Aorta (tissue), 5 donors: ENCODE measurements around the gene HOXB7. TPM values are rescaled to one million over a fixed set of nuclear protein-coding genes. Genes with fewer than 3 reads are reported as not detected.

Experiments used
- ATAC-seq: fragments of 200-7000 bp; cut with Tn5 transposase; one replicate; pipeline ENCODE4 v1.9.1; 2022; ENCODE audit warnings: moderate library complexity; ENCODE audit not compliant: low FRiP score
- DNase-seq, 2 donors: peaks; one replicate each; pipeline ENCODE4 v3.0.0-alpha.2; 2020
- H3K27ac ChIP-seq, 2 donors: one replicate each; pipeline ENCODE4 v1.5.1; 2013; ENCODE audit warnings: low read length in 2 of 2, mild to moderate bottlenecking in 2 of 2, moderate library complexity in 2 of 2, control low read depth in 1 of 2, inconsistent platforms in 1 of 2, low read depth in 1 of 2
- H3K27me3 ChIP-seq, 2 donors: one replicate each; pipeline ENCODE4 v1.6.1; 2013; ENCODE audit warnings: control low read depth in 1 of 2, low read length in 1 of 2, mild to moderate bottlenecking in 1 of 2, moderate library complexity in 1 of 2; ENCODE audit not compliant: insufficient read depth in 2 of 2, control insufficient read depth in 1 of 2
- H3K36me3 ChIP-seq, 2 donors: one replicate each; pipeline ENCODE4 v1.6.1; 2013; ENCODE audit warnings: control low read depth in 1 of 2, low read length in 1 of 2, mild to moderate bottlenecking in 1 of 2; ENCODE audit not compliant: insufficient read depth in 2 of 2, control insufficient read depth in 1 of 2
- H3K4me1 ChIP-seq, 2 donors: one replicate each; pipeline ENCODE4 v1.6.1; 2013; ENCODE audit warnings: low read length in 2 of 2, control low read depth in 1 of 2, mild to moderate bottlenecking in 1 of 2, moderate library complexity in 1 of 2; ENCODE audit not compliant: insufficient read depth in 2 of 2, control insufficient read depth in 1 of 2
- H3K4me3 ChIP-seq, 2 donors: one replicate each; pipeline ENCODE4 v1.5.1; 2013; ENCODE audit warnings: low read length in 2 of 2, control low read depth in 1 of 2, mild to moderate bottlenecking in 1 of 2
- H3K9me3 ChIP-seq: one replicate; pipeline ENCODE4 v1.6.1; 2013; ENCODE audit warnings: mild to moderate bottlenecking, low read length; ENCODE audit not compliant: control insufficient read depth
- WGBS, 2 donors: extraction: QIAGEN DNeasy Blood & Tissue Kit; methylation state at CpG; one replicate each; pipeline ENCODE4 v1.1.7; 2013; 5-methylcytosine and 5-hydroxymethylcytosine counted together
- intact Hi-C, 2 donors: fragments of 100-400 bp; cut with DNase I; formaldehyde crosslinking; loops; one replicate each; pipeline versions ENCODE4 v1.14.2 to v1.15.0; 2022
- polyA plus RNA-seq, 2 donors: library from polyadenylated mRNA; stranded (reverse); fragments of 200-250 nt; gene quantifications; one replicate each; pipeline ENCODE4 v1.2.3, GENCODE V29; 2013
- total RNA-seq, 2 donors: library from RNA; stranded (reverse); fragmentation: NEBNext Ultra II Directional; extraction: Animal tissue kit (Norgen Biotek cat#: 25700); gene quantifications; one replicate each; pipeline ENCODE4 v1.2.1, GENCODE V29; 2021
- donor health status: healthy with polysubstance abuse.
- donor health status: Bipolar disorder and iron deficiency.
- donor health status: DM: no; HTN: no; CAD: no.
- donor health status: DM: no; HTN: no; CAD: no.
- donor health status: DM: yes; HTN: yes; CAD: no.

The HOXB7 gene
- total and polyA plus RNA-seq, 4 donors: 9.1 to 22.4 (median 16.1) TPM

DNA sequence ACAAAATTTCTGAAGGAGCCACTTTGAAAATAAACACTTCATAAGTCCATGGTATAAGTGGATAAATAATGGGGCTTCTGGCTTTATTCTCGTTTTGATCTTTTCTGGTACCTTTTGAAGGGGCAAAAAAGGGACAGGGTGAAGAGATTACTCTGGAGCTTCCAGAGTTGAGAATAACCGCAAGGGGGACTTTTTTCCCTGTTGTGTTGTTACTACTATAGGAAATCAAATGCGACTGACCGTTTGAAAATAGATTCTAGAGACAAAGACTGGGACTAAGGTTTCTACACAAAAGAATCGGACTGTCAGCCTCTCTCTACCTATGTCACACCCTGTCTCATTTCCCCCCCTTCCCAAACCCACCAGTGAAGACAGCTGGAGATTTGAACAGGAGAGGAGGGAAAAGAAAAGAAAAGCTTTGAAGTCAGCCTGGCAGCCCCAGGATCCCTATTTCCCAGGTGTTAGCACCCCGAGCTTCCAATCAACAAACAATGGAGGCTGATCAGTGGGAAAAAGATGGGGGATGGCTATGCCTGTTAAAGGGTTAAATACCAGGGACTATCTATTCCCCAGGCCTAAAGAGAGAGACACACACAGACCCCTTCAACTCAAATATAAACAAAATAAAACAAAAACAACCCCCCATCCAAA lies 41.0 kb downstream of the HOXB7 start:
- intact Hi-C loops: no loop called here
- no peaks in the 10 kb centered on the region for H3K27me3 ChIP-seq
- H3K4me3 ChIP-seq: peak overlapping the region in 1 of 2 donors; percentile 6

DNA sequence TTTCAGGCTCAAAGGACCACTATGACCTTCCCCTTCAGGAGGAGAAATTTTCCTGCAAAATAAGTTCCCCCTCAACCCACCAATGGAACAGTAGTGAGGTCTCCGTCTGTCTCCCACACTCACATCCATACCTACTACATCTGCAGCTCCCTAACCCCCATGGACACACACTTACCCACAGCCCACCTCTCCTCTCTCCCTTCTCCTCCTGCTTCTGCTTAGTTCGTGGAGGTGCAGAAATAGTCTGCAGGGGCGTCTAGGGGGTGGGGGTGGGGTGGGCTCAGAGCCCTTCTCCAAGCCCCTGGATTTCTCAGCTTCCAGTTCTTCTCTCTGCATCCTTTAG lies 41.6 kb downstream of the HOXB7 start:
- Histone ChIP-seq H3K4me3 (peak overlapping the region in 1 of 2 donors; percentile 24), H3K27me3 (no peaks in the 10 kb centered on the region), H3K4me1 (peaks cover 0 to 7% of the 10 kb centered on the region in 2 donors), H3K36me3 (no peaks in the 10 kb centered on the region), H3K27ac (no peak overlapping the region), H3K9me3 (no peaks in the 10 kb centered on the region)
- DNase-seq: peak in 1 of 2 donors; percentile 33
- intact Hi-C loops: no loop called here
- WGBS, 2 donors: 49 to 58% methylated on average over 3 of the region's 3 CpGs
- no peak for ATAC-seq

More for the DNA sequence above, 41.0 kb downstream of the HOXB7 start:
- 66 to 69% methylated on average over 6 of the region's 6 CpGs for WGBS, 2 donors
- Histone ChIP-seq H3K4me1 (peaks cover 0 to 13% of the 10 kb centered on the region in 2 donors), H3K36me3 (no peaks in the 10 kb centered on the region), H3K9me3 (no peaks in the 10 kb centered on the region), H3K27ac (peak overlapping the region; percentile 34 to 81)
- ATAC-seq (no peak), DNase-seq (no peak)

DNA sequence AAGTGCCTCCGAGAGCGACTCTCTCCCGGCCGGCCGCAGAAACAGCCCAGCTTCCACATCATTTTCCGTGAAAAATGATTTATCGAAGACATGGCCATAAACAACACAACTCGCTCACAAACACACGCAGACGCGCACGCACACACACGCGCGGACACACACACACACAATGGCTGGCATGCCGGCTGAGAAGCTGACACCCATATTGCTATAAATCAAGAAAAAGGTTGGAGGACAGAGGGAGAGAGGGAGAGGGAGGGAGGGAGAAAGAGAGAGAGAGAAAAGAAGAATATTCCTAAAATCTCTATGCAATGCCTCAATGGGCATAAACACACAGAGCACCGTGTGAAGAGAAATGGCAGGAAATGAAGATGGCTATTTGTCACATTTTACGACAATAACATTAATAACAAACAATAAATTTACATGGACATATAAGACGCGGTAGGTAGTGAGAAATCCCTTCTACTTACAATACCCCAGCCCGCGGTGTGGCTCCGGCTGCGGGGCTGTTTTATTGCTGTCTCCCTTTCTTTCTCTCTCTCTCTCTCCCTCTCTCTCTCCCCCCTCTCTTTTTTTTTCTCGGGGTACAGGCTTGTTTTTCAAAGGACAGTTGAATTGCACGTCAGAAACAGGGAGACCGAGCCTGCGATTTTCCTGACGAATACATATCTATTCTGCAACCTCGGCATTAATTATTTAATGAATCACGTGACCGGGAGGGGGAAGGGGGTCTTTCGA lies 42.1 kb downstream of the HOXB7 start:
- Histone ChIP-seq H3K4me3 (peak overlapping the region in 1 of 2 donors; percentile 24), H3K9me3 (no peaks in the 10 kb centered on the region), H3K27me3 (no peaks in the 10 kb centered on the region), H3K36me3 (no peaks in the 10 kb centered on the region), H3K4me1 (peaks cover 0 to 7% of the 10 kb centered on the region in 2 donors), H3K27ac (no peak overlapping the region)
- ATAC-seq (no peak), DNase-seq (no peak)
- WGBS, 2 donors: 27 to 53% methylated on average over 33 of the region's 33 CpGs
- intact Hi-C loops: no loop called here

DNA sequence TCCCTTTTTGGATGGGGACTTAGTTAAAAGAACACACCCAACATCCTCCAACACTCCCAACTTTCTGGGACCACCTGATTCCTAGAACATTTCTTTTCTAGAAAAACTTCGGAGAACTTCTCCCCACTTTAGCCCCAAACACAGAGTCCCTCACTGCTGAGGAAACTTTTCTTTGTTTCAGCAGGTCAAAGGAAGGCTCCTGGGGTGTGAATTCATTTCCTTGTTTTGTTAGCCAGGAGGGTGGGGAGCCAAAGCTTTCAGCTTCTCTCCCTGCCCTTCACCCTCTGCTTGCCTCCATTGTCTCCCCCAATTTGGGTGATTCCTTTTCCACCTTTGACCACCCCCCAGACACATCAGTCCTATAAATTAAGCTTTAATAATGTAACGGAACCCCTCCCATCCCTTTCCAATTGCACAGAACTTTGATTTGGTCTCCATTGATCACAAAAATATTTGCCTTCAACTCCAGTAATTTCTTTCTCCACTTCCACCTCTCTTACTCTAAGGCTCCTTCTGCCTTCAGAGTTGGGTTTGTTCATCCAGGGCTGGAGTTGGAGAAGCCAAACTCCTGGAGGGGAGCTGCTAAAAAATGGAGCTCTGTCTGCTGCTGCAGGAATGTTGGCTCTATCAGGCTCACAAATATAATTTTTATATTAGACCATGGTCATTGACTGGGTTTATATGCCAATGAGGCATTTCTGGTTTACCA lies 43.0 kb downstream of the HOXB7 start:
- no peak overlapping the region for H3K4me3 ChIP-seq
- peaks cover 0 to 7% of the 10 kb centered on the region in 2 donors for H3K4me1 ChIP-seq
- WGBS, 2 donors: 89 to 91% methylated on average over 2 of the region's 2 CpGs

DNA sequence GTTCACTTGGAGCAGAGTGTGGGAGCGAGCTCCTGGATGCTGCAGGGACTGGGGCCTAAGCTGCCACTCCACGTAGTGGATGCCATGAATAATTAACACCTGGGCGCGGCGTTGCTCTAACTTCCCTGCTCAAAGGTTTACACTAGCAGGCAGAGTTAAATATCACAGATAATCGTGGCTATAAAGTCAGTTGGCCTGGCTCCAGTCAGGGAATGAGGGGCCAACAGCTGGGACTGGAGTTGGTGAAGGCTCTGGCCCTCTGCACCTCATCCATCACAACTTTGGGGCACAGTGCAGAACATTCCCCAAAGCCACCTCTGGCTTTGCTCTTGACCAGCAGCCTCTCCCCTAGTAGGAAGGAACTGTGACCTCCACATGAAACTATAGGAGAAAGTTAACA lies 43.6 kb downstream of the HOXB7 start:
- Histone ChIP-seq H3K27ac (no peak overlapping the region), H3K9me3 (no peaks in the 10 kb centered on the region), H3K27me3 (no peaks in the 10 kb centered on the region), H3K4me3 (no peak overlapping the region), H3K4me1 (peaks cover 0 to 7% of the 10 kb centered on the region in 2 donors), H3K36me3 (no peaks in the 10 kb centered on the region)
- DNase-seq: no peak
- ATAC-seq: no peak
- intact Hi-C loops: no loop called here
- WGBS, 2 donors: 75 to 82% methylated on average over 6 of the region's 6 CpGs

More for the DNA sequence above, 43.0 kb downstream of the HOXB7 start:
- ATAC-seq (no peak), DNase-seq (no peak)
- intact Hi-C loops: no loop called here
- H3K27me3 ChIP-seq: no peaks in the 10 kb centered on the region
- no peaks in the 10 kb centered on the region for H3K9me3 ChIP-seq
- no peak overlapping the region for H3K27ac ChIP-seq
- no peaks in the 10 kb centered on the region for H3K36me3 ChIP-seq

DNA sequence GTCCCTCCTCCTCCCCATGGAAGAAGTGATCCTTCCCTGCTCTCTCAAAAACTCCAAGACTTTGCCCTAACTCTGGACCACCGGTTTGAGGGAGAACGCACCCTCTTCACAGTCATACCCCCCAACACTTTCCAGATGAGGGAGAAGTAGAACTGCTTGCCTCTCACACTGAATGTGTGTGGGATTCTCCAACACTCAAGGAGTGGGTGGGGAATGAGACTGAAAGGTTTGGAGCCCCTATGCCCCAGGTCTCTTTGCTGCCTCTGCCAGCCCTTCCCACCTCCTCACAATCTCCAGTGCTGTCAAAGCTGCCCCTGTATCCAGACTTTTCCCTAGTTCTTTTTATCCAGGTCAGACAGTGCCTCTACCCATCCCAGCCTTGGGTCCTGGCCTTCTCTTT lies 44.1 kb downstream of the HOXB7 start:
- Histone ChIP-seq H3K27ac (no peak overlapping the region), H3K4me3 (no peak overlapping the region), H3K27me3 (no peaks in the 10 kb centered on the region), H3K36me3 (no peaks in the 10 kb centered on the region), H3K9me3 (no peaks in the 10 kb centered on the region), H3K4me1 (peaks cover 0 to 7% of the 10 kb centered on the region in 2 donors)
- WGBS, 2 donors: 49 to 67% methylated on average over 2 of the region's 2 CpGs
- no peak for ATAC-seq
- DNase-seq: no peak
- intact Hi-C loops: no loop called here

DNA sequence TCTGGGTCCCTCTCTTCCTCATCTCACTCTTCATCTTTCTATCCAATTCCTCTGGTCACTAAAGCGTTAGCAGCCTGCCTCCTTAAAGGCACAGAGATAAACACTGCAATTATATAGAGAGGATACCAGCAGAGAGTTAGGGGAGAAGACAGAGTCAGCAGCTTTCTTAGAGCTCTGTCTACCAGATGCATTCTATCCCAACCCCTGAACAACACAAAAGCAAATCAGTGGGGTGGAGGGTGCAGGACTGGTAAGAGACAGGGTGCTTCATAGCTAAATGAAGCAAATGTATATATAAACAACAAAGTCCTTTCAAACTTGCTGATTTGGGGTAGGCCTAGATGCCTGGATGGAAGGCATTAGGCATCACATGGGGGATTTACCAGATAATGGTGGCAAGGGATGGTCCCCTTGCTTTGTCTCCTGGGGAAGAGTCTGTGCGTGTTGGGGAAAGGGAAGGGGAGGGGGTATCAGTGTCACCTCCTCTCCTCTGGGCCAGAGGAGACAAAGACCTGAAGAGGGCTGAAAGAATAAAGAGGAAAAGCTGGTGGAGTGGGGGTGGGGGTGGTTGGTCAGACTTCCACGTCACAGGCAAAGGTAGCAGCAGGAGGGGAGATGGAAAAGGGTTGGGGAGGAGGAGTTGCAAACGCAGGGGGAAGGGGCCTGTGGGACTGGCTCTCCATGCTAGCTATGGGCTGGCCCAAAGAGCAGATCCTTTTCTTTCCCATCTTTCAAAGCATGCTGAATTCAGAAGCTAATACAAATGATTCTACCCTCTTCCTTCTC lies 44.7 kb downstream of the HOXB7 start:
- intact Hi-C loops: no loop called here
- Histone ChIP-seq H3K27ac (no peak overlapping the region), H3K9me3 (no peaks in the 10 kb centered on the region), H3K36me3 (no peaks in the 10 kb centered on the region), H3K27me3 (no peaks in the 10 kb centered on the region), H3K4me3 (no peak overlapping the region), H3K4me1 (peaks cover 0 to 7% of the 10 kb centered on the region in 2 donors)
- 89 to 91% methylated on average over 4 of the region's 4 CpGs for WGBS, 2 donors
- no peak for ATAC-seq
- DNase-seq: no peak

DNA sequence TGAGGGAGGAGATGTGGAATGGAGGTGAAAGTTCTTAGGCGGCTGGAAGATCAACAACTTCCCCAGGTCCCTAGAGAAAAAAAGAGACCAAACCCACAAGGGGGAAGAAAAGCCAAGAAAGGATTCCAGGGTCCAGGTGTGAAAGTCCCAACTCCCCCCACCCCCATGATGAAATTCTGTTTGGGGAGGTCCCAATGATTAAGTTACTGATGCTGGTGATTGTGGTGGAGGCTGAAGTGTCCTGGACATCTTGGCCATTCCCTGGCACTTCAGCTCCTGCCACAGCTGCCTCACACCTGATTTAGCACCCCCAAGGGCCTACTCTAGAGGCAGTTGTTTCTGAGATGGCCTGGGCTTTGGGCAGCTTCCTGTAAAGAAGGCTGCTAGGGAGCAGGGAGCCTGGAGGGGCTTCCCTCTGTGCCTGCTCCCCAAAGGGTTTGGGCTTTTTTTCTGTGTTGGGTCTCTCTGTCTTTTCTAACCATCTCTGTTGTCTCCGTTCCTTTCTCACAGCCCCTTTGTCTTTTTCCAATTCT lies 45.7 kb downstream of the HOXB7 start:
- peak overlapping the region in 1 of 2 donors; percentile 60 for H3K4me3 ChIP-seq
- no peaks in the 10 kb centered on the region for H3K36me3 ChIP-seq
- H3K9me3 ChIP-seq: no peaks in the 10 kb centered on the region
- intact Hi-C loops: no loop called here
- no peak for ATAC-seq
- H3K27me3 ChIP-seq: no peaks in the 10 kb centered on the region
- no peak overlapping the region for H3K27ac ChIP-seq
- H3K4me1 ChIP-seq: peaks cover 0 to 5% of the 10 kb centered on the region in 2 donors
- no peak for DNase-seq
- 79 to 84% methylated on average over 2 of the region's 2 CpGs for WGBS, 2 donors
